Muscle of arm (tissue), 14 donors: Measurements from ENCODE around the gene PATL2. TPM values are rescaled to one million over a fixed set of nuclear protein-coding genes. Genes with fewer than 3 reads are reported as not detected.
"Not testable (repeated sequence)": the region's sequence is repeated elsewhere in the genome, so short reads cannot be mapped to it uniquely, and the experiment has no call there.

ENCODE experiments used
- DNase-seq: peaks from one replicate; pipeline ENCODE4 v3.0.0-alpha.2; 2013
- long read RNA-seq, 11 donors: transcript quantifications; one replicate each; lab custom pipeline, GENCODE V29; 2026
- polyA plus RNA-seq, 12 donors: library from polyadenylated mRNA; unstranded; fragments of 120-200 nt; gene quantifications; one replicate each; pipeline ENCODE4 v1.2.1, GENCODE V29; 2013; ENCODE audit not compliant: insufficient read length in 12 of 12

The PATL2 gene
- 1 to 10 TPM in 2 of 12 donors, under 1 TPM in 8, not detected in 2; 0.50 to 2.5 (median 0.75) TPM for polyA plus RNA-seq
- long read RNA-seq, donor 1, partial matches to known transcripts: 2,406 of 2,527 reads
- long read RNA-seq, donor 1, other reads (novel, unspliced or antisense): 121 of 2,527 reads
- long read RNA-seq, donor 2: 0 reads
- long read RNA-seq, donor 3, partial matches to known transcripts: 0 of 1 reads
- long read RNA-seq, donor 3, other reads (novel, unspliced or antisense): 0 of 1 reads
- long read RNA-seq, donor 4, partial matches to known transcripts: 285 of 292 reads
- long read RNA-seq, donor 4, other reads (novel, unspliced or antisense): 7 of 292 reads
- long read RNA-seq, donor 5: 0 reads
- long read RNA-seq, donor 6: 0 reads
- long read RNA-seq, donor 7, partial matches to known transcripts: 0 of 1 reads
- long read RNA-seq, donor 7, other reads (novel, unspliced or antisense): 0 of 1 reads
- long read RNA-seq, donor 8: 0 reads
- long read RNA-seq, donor 9, partial matches to known transcripts: 227 of 994 reads
- long read RNA-seq, donor 9, other reads (novel, unspliced or antisense): 767 of 994 reads
- long read RNA-seq, donor 10, partial matches to known transcripts: 814 of 857 reads
- long read RNA-seq, donor 10, other reads (novel, unspliced or antisense): 42 of 857 reads
- long read RNA-seq, donor 11, partial matches to known transcripts: 156 of 824 reads
- long read RNA-seq, donor 11, other reads (novel, unspliced or antisense): 668 of 824 reads

GRCh38 chr15:44711096-44711742, at the start of gene PATL2, which contains the start of gene B2M:
Gene PATL2 (minus strand): TSS chr15:44711323. CDS start chr15:44676490, 34,833 bp downstream.
Gene B2M (plus strand): TSS chr15:44711517. CDS start chr15:44711547, 30 bp downstream.
- DNase-seq: peak; percentile 97

- no peak for DNase-seq
Measured at GRCh38 chr15:44753345-44753744, 42.2 kb upstream of the PATL2 start.

GRCh38 chr15:44743454-44743853, 32.3 kb upstream of the PATL2 start:
- not testable (repeated sequence) for DNase-seq

- not testable (repeated sequence) for DNase-seq
Measured at GRCh38 chr15:44739222-44739847, 28.2 kb upstream of the PATL2 start.

- no peak for DNase-seq
Measured at GRCh38 chr15:44738340-44738984, 27.3 kb upstream of the PATL2 start.

GRCh38 chr15:44736181-44736765, 25.1 kb upstream of the PATL2 start, which contains the start of gene TRIM69:
Gene TRIM69 (plus strand): TSS chr15:44736528. CDS start chr15:44736705, 177 bp downstream.
- no peak for DNase-seq

- no peak for DNase-seq
Measured at GRCh38 chr15:44735482-44736180, 24.5 kb upstream of the PATL2 start.

- no peak for DNase-seq
Measured at GRCh38 chr15:44734839-44735481, 23.8 kb upstream of the PATL2 start.

- DNase-seq: no peak
Measured at GRCh38 chr15:44729408-44730127, 18.4 kb upstream of the PATL2 start.

- DNase-seq: peak; percentile 98
Measured at GRCh38 chr15:44728576-44729407, 17.7 kb upstream of the PATL2 start.

GRCh38 chr15:44728232-44728575, 17.1 kb upstream of the PATL2 start:
- not testable (repeated sequence) for DNase-seq

GRCh38 chr15:44727485-44728231, 16.5 kb upstream of the PATL2 start:
- no peak for DNase-seq

- no peak for DNase-seq
Measured at GRCh38 chr15:44726568-44727484, 15.7 kb upstream of the PATL2 start.

- no peak for DNase-seq
Measured at GRCh38 chr15:44726136-44726535, 15.0 kb upstream of the PATL2 start.

- no peak for DNase-seq
Measured at GRCh38 chr15:44722011-44722410, 10.9 kb upstream of the PATL2 start.
